Smooth muscle cell (in vitro differentiated cells): Measurements from ENCODE around the gene U2AF2. TPM values are rescaled to one million over a fixed set of nuclear protein-coding genes. Genes with fewer than 3 reads are reported as not detected.

Experiments
- DNase-seq: peaks from one replicate; lab custom pipeline; 2025; ENCODE audit not compliant: unreplicated experiment; lab: John Stamatoyannopoulos, UW
- H2AFZ ChIP-seq: fragments of 200-600 bp; sonication (generic); 2 replicates; pipeline ENCODE4 v1.6.0; 2016; ENCODE audit warnings: antibody characterized with exemption, low read depth, mild to moderate bottlenecking
- H3F3A ChIP-seq: fragments of 200-600 bp; sonication (generic); 2 replicates; pipeline ENCODE4 v1.6.0; 2017; ENCODE audit warnings: antibody characterized with exemption, low read depth
- H3K27ac ChIP-seq: fragments of 200-600 bp; sonication (generic); 2 replicates; pipeline ENCODE4 v1.5.1; 2016; ENCODE audit warnings: low read depth, mild to moderate bottlenecking
- H3K27me3 ChIP-seq: fragments of 200-600 bp; sonication (generic); 2 replicates; pipeline ENCODE4 v1.6.1; 2016; ENCODE audit warnings: low read depth, mild to moderate bottlenecking
- H3K36me3 ChIP-seq: fragments of 200-600 bp; sonication (generic); 2 replicates; pipeline ENCODE4 v1.5.1; 2016; ENCODE audit warnings: low read depth
- H3K4me1 ChIP-seq: fragments of 200-600 bp; sonication (generic); 2 replicates; pipeline ENCODE4 v1.5.1; 2016; ENCODE audit warnings: low read depth
- H3K4me2 ChIP-seq: fragments of 200-600 bp; sonication (generic); 2 replicates; pipeline ENCODE4 v1.6.0; 2016; ENCODE audit warnings: mild to moderate bottlenecking
- H3K4me3 ChIP-seq: fragments of 200-600 bp; sonication (generic); 2 replicates; pipeline ENCODE4 v1.5.1; 2016; ENCODE audit warnings: mild to moderate bottlenecking
- H3K79me2 ChIP-seq: fragments of 200-600 bp; sonication (generic); 2 replicates; pipeline ENCODE4 v1.6.0; 2016; ENCODE audit warnings: low read depth, mild to moderate bottlenecking
- H3K9ac ChIP-seq: fragments of 200-600 bp; sonication (generic); 2 replicates; pipeline ENCODE4 v1.6.0; 2016; ENCODE audit warnings: low read depth
- H3K9me3 ChIP-seq: fragments of 200-600 bp; sonication (generic); replicated peaks from 2 replicates; pipeline ENCODE4 v1.5.1; 2016; ENCODE audit warnings: low read depth
- H4K20me1 ChIP-seq: fragments of 200-600 bp; sonication (generic); 2 replicates; pipeline ENCODE4 v1.6.0; 2016; ENCODE audit warnings: low read depth
- WGBS: methylation state at CpG from one replicate; pipeline ENCODE4 v1.1.7; 2016; ENCODE audit warnings: low lambda C conversion rate; 5-methylcytosine and 5-hydroxymethylcytosine counted together
- polyA plus RNA-seq: library from polyadenylated mRNA; unstranded; fragments of >200 nt; fragmentation: Nextera tagmentation; extraction: Ambion mirVana; gene quantifications from 2 replicates; pipeline ENCODE4 v1.2.1, GENCODE V29; 2016
- total RNA-seq: library from RNA; depleted of rRNA; stranded (reverse); fragments of >200 nt; gene quantifications from 2 replicates; pipeline ENCODE4 v1.2.3, GENCODE V29; 2014
- TF ChIP-seq, protein P1 (sequence below): fragments of 200-600 bp; sonication (generic); IDR thresholded peaks from 2 replicates; pipeline ENCODE4 v1.5.1; 2017; ENCODE audit warnings: borderline replicate concordance, mild to moderate bottlenecking, antibody characterized with exemption; ENCODE audit not compliant: insufficient read depth, poor library complexity, severe bottlenecking

U2AF2 gene
- total and polyA plus RNA-seq, 2 experiments from 2014 or later, result 8.4 to 70.7 TPM

DNA sequence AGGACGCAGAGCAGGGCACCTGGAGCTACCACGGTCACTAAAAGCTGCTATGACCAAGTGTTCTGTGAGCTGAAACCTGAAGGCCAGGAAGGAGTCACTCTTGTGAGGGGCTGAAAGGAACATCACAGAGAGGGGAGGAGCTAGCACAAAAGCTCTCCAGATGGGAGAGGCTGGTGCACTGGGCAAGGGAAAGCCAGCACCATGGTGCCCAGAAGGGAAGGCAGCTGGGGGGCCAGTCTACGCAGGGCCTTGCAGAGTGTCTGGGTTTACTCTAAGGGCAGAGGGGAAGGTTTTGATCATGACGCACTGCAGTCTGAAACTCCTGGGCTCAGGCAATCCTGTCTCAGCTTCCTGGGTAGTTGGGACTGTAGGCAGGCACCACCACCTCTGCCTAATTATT is 18.1 kb upstream of the U2AF2 start:
- no peak overlapping the region for H3K9ac ChIP-seq
- WGBS, result 96% methylated on average over 4 of the region's 4 CpGs
- H3K79me2 ChIP-seq, result peaks cover 41% of the 10 kb centered on the region
- H3K27ac ChIP-seq, result peak overlapping the region; percentile 91
- no peaks in the 10 kb centered on the region for H3K36me3 ChIP-seq
- no peak overlapping the region for H2AFZ ChIP-seq
- DNase-seq, result no peak
- peak overlapping the region; percentile 90 for H3K4me2 ChIP-seq
- no peaks in the 10 kb centered on the region for H3K9me3 ChIP-seq
- peaks cover 18% of the 10 kb centered on the region for H3F3A ChIP-seq
- no peaks in the 10 kb centered on the region for H3K27me3 ChIP-seq
- no peaks in the 10 kb centered on the region for H4K20me1 ChIP-seq
- H3K4me3 ChIP-seq, result no peak overlapping the region
- peaks cover 12% of the 10 kb centered on the region for H3K4me1 ChIP-seq
- TF ChIP-seq, protein P1, sequence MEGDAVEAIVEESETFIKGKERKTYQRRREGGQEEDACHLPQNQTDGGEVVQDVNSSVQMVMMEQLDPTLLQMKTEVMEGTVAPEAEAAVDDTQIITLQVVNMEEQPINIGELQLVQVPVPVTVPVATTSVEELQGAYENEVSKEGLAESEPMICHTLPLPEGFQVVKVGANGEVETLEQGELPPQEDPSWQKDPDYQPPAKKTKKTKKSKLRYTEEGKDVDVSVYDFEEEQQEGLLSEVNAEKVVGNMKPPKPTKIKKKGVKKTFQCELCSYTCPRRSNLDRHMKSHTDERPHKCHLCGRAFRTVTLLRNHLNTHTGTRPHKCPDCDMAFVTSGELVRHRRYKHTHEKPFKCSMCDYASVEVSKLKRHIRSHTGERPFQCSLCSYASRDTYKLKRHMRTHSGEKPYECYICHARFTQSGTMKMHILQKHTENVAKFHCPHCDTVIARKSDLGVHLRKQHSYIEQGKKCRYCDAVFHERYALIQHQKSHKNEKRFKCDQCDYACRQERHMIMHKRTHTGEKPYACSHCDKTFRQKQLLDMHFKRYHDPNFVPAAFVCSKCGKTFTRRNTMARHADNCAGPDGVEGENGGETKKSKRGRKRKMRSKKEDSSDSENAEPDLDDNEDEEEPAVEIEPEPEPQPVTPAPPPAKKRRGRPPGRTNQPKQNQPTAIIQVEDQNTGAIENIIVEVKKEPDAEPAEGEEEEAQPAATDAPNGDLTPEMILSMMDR, result no peak

DNA sequence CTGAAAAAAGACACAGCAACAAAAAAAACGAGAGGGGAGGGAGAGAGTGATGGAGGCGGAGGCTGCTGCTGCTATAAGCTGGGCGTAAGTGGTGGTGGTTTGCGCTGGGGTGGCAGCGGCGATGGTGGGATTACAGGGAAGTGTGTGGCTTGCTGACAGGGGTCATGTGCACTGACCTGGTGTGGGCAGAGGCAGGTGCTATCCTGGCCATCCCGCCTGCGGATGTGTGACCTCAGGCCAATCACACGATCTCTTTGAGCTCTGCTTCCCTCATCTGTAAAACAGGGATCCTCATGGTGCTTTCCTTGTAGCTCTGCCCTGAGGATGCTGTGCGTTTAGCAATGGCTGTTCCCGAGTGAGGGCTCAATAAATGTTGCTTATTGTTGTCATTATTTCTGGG is 17.3 kb upstream of the U2AF2 start:
- Histone ChIP-seq H3K36me3 (no peaks in the 10 kb centered on the region), H3K79me2 (peaks cover 43% of the 10 kb centered on the region), H3K27ac (no peak overlapping the region), H3K4me3 (no peak overlapping the region), H3K9ac (no peak overlapping the region), H3F3A (peaks cover 17% of the 10 kb centered on the region), H4K20me1 (no peaks in the 10 kb centered on the region), H3K4me2 (no peak overlapping the region), H3K9me3 (no peaks in the 10 kb centered on the region), H3K4me1 (peaks cover 15% of the 10 kb centered on the region), H3K27me3 (no peaks in the 10 kb centered on the region), H2AFZ (no peak overlapping the region)
- WGBS, result 84% methylated on average over 11 of the region's 11 CpGs
- no peak for DNase-seq
- TF ChIP-seq, protein P1, result no peak

DNA sequence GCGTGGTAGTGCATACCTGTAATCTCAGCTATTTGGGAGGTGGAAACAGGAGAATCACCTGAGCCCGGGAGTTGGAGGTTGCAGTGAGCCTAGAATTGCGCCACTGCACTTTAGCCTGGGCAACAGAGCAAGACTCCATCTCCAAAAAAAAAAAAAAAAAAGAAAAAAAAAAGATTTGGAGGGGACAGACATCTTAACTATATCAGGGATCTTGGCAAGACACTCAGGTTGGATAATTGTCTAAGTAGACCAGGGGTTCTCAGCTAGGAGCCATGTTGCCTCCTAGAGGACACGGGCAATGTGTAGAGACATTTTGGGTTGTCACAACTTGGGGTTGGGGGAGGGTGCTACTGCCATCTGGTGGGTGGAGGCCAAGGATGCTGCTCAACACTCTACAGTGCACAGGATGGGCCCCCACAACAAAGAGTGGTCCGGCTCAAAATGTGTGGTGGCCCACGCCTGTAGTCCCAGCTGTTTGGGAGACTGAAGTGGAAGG is 15.9 kb upstream of the U2AF2 start:
- no peak for DNase-seq
- Histone ChIP-seq H3K4me1 (peaks cover 17% of the 10 kb centered on the region), H3K36me3 (no peaks in the 10 kb centered on the region), H4K20me1 (no peaks in the 10 kb centered on the region), H2AFZ (no peak overlapping the region), H3K4me3 (no peak overlapping the region), H3K4me2 (no peak overlapping the region), H3K79me2 (peaks cover 49% of the 10 kb centered on the region), H3F3A (peaks cover 12% of the 10 kb centered on the region), H3K27ac (no peak overlapping the region), H3K9ac (no peak overlapping the region), H3K27me3 (no peaks in the 10 kb centered on the region), H3K9me3 (no peaks in the 10 kb centered on the region)
- WGBS, result 97% methylated on average over 6 of the region's 6 CpGs
- TF ChIP-seq, protein P1, result peak; percentile 37

DNA sequence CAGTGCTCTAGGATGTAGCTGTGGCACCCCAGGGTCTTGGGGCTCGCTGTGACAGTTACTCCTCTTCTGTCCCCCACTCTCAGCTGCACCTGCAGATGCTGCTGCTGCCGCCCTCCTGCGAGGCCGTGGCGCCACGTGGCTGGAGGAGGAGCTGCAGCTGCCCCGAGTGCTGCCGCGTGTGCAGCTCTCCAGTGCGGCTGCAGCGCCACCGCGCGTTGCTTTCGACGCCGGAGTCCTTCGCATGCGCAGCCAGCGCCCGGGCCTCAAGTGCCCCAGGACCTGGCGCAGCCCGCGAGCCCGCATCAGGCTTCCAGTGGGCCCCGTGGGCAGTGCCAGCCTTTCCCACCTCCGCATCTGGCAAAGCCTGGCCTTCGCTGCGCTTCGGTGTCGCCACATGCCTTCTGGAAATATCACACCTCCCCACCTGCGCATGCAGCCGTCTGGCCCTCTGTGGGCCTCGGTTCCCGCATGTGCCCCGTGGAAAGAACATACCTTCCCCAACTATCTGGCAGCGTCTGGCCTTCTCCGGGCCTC is 14.7 kb upstream of the U2AF2 start:
- DNase-seq, result no peak
- Histone ChIP-seq H3F3A (peaks cover 15% of the 10 kb centered on the region), H3K4me1 (peaks cover 23% of the 10 kb centered on the region), H3K9ac (peak overlapping the region; percentile 80), H3K36me3 (no peaks in the 10 kb centered on the region), H3K27ac (peak overlapping the region; percentile 62), H2AFZ (no peak overlapping the region), H3K4me2 (peak overlapping the region; percentile 97), H4K20me1 (no peaks in the 10 kb centered on the region), H3K4me3 (peak overlapping the region; percentile 79), H3K27me3 (no peaks in the 10 kb centered on the region), H3K9me3 (no peaks in the 10 kb centered on the region), H3K79me2 (peaks cover 57% of the 10 kb centered on the region)
- 57% methylated on average over 38 of the region's 38 CpGs for WGBS
- TF ChIP-seq, protein P1, result peak; percentile 9
